ENCODE results near the gene PLVAP.

DNA sequence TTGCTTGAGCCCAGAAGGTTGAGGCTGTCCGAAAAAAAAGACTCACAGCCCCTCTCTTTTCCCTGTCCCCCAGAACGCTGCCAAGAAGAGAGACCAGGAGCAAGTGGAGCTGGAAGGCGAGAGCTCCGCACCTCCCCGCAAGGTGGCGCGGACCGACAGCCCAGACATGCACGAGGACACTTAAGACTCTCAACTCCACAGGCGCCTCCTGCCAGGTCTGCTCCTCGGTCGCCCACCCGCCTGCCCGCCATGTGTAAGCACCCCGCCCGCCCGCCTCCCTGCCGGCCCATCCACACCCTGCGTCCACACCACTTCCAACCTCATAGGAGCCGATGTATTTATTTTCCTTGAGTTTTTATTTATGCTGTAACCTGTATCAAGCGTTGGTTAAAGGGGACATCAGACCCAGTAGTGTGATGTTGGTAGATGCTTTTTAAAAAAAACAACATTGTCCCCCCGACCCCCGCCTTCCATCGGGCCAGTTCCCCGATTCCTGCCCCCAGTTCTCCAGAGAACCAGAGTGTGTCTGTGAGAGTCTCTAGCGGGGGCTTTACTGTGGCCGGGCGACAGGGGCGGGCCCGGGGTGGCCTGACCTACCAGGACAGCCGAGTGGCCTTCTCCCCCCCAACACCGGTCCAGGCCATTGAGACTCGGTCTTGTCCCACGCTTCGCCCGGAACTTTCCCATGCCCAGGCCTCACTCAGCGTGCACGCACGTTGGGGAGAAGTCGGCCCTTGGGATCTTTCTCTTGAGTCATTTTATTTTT is 57.5 kb downstream of the PLVAP start:
- TF ChIP-seq, protein P1, sequence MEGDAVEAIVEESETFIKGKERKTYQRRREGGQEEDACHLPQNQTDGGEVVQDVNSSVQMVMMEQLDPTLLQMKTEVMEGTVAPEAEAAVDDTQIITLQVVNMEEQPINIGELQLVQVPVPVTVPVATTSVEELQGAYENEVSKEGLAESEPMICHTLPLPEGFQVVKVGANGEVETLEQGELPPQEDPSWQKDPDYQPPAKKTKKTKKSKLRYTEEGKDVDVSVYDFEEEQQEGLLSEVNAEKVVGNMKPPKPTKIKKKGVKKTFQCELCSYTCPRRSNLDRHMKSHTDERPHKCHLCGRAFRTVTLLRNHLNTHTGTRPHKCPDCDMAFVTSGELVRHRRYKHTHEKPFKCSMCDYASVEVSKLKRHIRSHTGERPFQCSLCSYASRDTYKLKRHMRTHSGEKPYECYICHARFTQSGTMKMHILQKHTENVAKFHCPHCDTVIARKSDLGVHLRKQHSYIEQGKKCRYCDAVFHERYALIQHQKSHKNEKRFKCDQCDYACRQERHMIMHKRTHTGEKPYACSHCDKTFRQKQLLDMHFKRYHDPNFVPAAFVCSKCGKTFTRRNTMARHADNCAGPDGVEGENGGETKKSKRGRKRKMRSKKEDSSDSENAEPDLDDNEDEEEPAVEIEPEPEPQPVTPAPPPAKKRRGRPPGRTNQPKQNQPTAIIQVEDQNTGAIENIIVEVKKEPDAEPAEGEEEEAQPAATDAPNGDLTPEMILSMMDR (IDR thresholded peaks at IDR 0.05): no peak
- TF ChIP-seq POLR2A (IDR thresholded peaks at IDR 0.05): no peak
